NAMALWA (cell line): ENCODE data around the gene CTSD.

Experiments
- DNase-seq: peaks from one replicate; pipeline ENCODE4 v3.0.0-alpha.2; 2015; ENCODE audit warnings: low spot score

The CTSD gene

DNA sequence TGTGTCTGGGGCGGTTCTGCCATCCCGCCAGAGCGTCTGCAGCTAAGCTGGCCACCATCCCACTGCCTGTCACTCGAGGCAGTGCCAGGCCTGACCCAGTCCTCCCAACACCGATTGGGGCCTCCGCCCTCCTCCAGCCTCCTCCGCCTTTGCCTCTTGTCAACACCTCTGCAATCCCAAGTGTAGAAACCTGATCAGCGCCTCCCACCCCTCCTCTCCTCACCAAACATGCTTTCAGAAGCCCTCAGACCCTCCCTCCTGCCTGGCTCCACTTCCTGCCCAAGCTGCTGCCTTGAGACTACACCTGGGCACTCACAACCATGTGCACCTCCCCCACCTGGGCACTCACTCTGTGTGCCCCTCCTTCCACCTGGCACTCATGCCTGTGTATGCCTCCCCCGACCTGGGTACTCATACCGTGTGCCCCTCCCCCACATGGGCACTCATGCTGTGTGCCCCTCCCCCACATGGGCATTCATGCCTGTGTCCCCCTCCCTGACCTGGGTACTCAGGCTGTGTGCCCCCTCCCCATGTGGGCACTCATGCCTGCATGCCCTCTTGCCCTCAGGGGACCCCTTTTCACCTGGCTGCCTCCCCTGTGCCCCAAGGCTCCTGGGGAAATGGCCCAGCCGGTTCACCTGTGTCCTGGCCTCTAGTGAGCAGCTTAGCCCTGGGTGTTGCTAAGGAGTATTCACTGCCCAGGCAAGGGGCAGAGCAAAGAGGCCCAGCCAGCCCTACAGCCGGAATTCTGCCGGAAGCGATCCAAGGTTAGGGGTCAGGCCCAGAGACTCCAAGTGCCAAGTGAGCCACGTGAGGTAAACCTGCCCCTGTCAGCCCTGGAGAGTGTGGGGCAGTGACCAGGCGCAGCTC, 7.8 kb downstream of the CTSD start:
- DNase-seq = no peak

DNA sequence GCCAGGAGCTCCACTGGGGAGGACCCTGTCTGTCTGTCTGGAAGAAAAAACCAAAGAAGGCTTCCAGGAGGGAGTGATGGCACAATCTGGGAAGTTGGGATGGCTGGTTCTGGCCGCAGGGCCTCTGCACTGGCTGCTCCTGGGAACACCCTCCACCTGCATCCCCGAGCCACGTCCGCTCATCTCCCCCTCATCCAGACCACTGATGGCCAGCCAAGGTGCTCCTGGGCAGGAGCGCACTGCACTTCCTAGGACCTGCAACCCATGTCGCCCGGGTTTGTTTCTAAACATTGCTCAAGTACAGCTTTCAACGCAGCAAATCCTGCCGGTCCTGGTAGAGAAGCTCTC, 8.4 kb downstream of the CTSD start:
- no peak for DNase-seq

DNA sequence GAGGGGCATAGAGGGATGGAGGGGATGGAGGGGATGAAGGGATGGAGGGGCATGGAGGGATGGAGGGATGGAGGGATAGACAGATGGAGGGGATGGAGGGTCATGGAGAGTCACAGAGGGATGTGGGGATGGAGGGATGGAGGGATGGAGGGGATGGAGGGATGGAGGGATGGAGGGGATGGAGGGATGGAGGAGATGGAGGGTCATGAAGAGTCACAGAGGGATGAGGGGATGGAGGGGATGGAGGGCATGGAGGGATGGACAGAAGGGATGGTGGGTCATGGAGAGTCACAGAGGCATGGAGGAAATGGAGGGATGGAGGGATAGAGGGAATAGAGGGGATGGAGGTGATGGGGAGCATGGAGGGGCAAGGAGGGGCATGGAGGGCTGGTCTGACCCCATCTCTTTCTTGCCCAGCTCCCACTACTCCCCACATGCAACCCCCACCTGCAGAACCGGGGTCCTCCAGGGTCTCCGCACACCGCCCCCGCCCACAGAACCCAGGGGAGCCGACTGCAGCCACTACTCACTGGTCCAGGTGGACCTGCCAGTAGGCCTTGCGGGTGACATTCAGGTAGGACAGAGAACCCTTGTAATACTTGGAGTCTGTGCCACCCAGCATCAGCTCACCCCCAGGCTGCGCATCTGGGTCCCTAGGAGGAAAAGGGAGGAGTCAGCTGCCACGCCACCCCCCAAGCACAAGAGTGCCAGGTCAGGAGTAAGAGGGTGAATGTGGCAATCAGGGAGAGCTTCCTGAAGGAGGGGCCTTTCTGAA, 9.2 kb downstream of the CTSD start:
- DNase-seq = no peak

DNA sequence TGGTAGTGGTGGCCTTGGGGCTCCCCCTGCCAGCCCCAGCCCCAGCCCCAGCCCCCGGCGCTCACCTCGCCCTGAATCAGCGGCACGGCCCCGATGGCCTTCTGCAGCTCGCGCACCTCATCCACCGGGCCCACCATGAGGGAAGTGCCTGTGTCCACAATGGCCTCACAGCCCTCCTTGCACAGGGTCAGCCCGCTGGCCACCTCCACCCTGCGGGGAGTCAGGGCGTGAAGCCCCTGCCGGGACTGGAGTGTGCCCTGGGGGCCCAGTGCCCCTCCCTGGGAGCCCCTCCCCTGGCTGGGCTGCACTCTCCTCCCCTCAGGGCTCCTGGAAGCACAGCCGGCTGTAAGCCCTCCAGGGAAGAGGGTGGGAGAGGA, 9.8 kb downstream of the CTSD start:
- no peak for DNase-seq

DNA sequence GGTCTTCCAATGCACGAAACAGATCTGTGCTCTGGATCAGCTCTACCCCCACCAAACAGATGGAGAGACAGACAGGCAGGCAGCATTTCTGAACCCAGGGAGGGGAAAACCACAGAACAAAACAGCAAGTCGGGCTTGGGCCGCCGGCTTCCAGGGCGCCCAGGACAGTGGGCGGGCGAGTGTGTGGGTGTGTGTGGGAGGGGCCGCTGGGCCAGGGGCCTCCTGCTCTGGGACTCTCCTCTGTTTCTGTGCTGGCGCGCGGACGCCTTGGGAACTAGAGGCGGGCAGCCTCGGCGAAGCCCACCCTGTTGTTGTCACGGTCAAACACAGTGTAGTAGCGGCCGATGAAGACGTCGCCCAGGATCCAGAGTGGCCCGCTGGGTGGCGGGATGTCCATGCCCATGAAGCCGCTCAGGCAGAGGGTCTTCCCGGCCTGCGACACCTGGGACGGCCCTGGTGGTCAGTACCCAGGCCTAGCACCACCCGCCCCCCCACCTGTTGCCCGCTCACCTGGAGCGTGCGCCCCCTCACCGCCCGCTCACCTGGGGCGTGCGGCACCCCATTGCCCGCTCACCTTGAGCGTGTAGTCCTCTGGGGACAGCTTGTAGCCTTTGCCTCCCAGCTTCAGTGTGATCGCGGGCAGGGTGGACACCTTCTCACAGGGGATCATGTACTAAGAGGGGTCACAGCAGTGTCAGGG, 10.3 kb downstream of the CTSD start:
- no peak for DNase-seq

DNA sequence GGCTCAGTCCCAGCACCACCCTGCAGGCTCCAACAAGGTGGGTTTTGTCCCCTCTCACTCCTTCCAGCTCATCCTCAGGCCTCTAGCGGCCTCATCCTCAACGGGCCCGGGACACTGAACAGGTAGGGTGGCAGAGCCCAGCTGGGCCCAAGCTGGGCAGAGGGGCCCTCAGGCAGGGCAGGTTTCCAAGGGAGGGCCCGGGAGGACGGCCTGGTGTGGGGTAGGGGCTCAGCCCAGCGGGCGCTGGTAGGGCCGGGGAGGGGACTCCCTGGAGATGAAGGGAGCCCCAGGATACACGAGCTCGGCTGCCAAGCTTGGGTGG, 10.9 kb downstream of the CTSD start:
- no peak for DNase-seq

DNA sequence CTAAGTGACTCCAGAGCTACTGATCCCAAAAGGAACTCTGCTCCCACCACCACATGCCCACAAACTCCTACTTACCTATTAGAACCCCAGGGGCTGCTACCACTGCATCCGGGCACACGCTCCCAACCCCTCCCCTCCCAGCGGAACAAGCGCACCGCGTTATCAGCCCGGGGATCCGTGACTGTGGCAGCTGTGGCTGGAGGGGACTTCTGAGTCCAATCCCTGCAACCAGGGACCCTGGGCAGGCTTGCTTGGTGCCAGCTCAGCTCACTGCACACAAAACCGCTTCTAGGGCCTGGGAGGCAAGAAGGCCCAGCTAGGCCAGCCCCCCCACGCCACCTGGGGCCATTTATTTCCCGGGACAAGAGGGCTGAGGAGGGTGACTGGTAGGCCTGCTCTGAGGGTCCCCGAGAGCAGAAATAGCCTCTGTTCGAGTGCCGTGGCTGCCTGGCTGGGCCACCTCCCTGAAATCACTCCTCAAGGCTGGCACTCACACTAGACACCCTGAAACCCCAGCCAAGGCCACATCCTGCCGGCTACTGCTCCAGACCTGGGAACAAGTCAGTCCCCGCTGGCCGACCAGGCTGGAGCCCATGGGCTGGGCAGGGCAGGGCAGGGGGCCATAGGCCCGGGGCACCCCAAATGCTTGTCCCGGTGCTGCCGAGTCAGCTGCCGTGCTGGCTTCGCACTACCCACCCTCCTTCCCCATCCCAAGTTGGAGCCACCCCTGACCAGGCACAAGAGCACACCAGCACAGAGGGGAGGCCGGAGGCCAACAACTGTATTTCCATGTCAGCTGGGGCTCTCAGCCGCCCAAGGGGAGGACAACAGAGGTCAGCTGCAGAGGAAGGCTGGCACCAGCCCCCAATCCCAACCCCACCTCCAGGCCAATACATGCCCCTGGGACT, 11.5 kb downstream of the CTSD start:
- DNase-seq = no peak

DNA sequence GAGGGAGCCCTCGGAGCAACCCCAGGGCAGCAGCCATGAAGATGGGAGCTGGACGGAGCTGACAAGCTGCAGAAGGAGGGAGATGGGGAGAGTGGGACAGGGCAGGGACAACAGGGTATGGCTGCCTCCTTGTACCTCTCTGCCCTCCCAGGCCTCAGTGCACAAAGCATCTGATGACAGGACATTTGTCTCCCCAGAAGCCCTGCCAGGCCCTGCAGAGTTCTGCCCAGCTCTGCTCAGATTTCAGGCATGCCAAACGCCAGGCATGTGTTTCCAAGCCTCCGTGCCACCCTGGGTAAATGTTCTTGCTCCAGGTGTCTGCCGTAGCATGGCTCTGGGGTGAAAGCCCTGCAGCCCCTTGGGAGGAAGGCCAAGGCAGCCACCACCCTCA, 12.2 kb downstream of the CTSD start:
- no peak for DNase-seq

DNA sequence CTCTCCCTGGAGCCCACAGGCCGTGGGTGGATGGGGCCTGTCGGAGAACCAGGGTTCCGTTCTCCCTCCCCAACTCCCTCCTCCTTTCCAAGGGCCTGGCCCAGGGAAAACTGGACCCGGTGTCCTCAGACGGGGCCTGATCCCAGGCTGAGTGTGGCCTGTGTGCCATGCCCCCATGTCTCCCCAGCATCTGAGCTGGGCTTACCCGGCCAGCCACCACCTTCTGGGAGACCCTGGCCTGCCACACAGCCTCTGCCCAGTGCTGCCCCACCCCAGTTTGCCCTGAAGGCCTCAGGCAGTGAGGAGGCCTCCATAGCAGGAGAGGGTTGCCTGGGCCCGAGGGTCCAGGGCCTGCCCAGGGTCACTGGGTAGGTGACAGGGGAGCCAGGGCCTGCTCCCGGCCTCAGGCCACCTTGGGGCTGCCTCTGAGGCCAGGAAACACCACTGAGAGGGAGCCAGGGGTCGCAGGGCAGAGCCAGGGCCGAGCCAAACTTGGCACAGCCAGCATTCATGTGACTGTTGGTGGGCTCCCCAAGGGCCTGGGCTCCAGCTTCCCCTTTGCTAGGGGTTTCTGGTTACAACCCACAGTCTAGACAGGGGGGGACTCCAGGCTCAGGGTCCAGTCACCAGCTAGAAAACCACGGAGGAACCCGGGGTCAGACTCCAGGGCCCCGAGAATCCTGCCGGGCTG, 12.7 kb downstream of the CTSD start:
- DNase-seq = no peak

DNA sequence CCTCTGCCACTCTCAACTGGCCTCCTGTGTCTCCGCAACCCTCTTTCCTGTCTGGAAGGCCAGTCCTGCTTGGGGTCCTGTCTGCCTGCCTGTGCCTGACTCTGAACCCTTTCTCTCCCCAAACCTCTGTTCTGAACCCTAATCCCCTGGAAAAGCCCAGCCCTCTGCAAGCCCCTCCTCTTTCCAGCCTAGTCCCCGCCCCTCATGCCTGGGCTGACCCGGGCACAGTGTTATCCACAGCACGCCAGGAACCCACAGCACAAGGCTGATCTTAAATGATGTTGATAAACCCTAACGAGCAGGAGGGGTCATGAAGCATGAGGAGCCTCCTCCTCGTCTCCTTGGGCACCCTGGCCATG, 13.3 kb downstream of the CTSD start, which contains the start of gene IFITM10:
Gene IFITM10, minus strand, starts transcription at position 115 of the 359 bp plus-strand sequence. CDS start 153 bp downstream, outside the sequence.
- DNase-seq = no peak

DNA sequence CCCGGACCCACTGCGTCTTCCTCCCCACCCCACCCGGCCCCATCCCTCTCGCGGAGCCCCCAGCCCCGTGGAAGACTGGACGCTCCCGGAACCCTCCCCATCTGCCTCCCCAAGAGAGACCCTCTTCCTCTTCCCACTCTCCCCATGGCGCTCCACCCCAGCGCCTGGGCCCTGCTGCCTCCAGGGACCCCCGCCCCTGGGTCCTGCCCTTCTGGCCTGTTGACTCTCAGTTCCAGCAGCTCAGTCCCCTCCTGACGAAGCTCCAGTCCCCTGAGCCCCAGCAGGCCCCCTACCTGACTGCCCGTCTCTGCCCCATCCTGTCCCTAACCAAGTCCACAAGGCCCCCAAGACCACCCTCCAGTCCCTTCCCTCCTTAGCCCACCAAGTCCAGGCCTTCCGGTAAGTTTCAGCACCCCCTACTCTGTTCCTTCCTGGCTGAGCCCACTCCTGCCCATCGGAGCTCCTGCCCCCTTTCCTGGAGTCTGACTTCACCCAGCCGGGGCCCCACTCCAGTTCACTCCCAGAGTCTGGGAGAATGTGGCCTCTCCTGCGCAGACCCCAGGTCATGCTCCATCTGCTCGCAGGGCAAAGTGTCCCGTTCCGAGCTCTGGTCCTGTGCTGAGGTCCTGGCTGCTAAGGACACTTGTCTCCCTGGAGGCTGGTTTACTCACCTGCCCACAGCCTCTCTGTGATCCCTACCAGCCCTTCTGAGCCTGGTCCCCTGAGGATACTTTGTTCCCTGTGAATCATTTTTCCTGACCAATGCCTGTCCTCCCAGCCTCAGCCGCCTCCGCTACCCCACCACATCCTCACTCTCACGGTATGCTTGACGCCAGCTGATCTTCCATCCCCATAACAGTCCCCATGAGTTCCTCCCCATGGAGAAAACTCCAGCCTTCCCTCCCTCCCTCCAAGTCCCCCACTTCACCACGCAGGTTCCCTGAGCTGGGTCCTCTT, 14.1 kb downstream of the CTSD start:
- DNase-seq = no peak

DNA sequence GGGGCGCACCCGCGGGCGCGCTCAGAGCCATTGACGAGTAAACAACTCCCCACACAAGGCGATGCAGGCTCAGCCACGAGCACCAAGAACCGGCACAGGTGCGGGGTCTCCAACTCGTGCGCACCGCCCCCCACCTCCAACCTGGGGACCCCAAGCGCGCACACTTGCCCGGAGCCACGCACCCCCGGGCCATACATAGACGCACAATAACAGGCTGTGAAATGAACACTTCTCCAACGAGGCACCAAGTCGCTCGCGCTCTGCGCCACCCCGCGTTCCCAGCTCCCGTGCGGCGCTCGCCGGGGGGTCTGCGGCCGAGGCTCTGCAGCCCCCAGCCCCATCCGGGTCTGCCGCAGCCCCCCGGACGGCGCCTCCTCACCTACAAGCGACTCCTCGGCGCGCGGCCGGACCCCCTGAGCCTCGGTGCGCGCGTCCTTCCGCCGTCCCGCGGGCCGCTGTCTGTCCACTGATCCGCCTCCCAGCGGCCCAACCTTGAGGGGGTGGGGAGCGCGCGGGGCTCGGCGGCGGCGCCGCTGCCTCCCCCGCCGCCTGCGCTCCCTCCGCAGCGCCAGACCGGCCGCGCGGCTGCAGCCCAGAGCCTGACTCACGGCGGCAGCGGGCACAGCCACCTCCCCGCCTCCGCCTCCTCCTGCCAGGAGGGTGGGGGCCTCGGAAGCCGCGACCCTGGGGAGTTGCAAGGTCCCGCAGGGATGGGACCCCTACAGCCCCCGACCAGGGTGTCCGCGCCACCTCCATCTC, 14.9 kb downstream of the CTSD start:
- no peak for DNase-seq

DNA sequence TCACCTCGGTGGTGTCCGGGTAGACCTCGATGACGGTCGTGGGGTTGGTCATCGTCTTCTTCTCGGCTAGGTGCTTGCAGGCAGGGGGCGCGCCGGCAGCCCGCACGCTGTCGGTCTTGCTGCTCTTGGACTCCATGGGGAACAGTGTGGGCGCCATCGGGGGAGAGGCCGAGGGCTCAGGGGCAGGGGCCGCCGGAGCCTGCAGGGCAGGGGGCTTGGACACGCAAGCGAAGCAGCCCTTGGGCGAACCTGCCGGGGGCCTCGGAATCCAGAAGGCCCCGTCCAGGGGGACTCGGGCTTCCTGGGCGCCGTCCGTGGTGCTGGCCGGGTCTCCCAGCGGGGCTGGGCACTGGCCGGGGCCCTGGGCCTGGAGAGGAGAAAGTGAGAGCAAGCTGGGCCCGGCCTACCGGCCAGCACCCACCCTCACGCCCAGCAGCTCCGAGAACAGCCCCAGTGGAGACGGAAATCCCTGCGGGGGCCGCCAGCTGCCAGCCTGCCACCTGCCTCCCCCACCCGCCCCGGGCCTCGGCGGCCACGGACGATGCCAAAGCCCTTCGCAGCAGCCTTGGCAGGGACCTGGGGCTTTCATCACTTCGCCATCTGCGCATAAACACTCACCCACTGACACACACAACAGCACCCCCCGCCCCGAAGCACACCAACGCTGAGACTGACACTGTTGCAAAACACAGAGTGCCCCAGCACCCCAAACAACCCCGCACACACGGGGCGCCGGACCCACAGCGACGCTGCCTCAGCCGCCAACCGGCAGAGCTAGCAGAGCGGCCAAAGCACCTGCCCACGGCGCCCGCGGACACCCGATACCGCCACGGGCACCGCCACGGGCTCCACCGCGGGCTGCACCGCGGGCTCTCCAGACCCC, 15.7 kb downstream of the CTSD start:
- DNase-seq = no peak

DNA sequence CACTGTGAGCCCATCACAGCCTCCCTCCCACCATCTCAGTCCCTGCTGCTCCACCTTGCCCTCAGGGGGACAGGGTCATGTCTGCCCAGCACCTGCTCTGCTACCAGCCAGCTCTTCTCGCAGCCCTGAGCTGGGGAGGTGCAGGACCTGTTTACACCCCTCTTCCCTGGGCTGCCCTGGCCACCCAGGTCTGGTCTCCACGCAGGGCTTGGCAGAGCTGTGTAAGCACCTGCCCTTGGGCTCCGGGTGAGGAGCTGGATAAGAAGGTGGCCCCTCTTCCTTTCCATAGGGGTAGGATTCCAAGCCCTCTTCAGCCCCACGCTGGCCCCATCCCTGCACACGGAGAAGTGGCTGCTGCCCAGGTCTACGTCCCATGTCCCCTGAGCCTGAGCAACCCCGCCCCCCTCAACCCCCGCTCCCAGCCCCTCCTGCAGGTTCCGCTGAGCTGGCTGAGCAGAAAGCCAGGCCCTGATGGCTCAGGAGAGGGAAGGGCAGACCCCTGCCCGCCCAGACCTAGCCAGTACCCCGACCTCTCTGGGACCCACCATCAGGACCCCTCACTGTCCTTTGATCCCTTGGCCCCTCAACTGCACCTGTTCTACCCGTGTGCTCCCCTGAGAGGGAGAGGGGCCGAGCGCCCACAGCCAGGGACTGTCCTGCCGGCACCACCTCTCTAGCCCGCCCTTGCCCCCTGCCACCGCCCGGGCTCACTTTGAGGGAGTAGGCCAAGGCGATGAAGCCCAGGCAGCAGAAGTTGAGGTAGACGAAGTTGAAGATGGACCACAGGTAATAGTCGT, 16.6 kb downstream of the CTSD start:
- no peak for DNase-seq

DNA sequence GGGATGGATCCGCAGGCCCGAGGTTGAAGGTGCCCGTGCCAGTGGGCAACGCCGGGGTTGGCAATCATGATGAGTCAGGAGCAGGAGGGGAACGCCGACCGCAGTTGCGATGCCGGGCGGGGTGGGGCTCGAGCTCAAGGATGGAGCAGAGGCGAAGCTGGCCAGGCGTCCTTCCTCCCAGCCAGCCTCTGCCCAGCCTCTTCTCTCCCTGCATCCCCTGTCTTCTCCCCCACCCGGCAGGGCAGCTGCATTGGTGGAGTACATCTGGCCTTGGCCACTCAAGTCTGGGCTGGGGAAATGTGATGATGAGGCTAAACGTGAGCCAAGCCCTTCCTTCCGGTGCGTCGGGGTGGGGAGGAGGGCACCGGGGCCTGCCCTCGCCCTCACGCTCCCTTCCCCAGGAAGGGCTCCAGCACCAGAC, 17.2 kb downstream of the CTSD start:
- no peak for DNase-seq

DNA sequence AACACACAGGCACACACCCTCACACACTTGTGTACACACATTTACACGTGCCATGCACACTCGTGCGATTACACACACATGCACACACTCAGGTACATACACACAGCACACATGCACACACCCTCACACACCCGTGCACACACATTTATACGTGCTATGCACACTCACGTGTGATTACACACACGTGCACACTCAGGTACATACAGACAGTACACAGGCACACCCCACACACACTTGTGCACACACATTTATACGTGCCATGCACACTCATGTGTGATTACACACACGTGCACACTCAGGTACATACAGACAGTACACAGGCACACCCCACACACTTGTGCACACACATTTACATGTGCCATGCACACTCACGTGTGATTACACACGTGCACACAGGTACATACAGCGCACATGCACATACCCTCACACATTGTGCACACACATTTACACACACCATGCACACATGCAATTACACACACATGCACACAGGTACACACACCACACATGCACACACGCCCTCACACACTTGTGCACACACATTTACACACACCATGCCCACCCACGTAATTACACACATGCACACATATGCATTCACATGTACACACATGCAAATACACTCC, 17.9 kb downstream of the CTSD start:
- no peak for DNase-seq
